ENCODE data around the gene DNAJC25. TPM values are rescaled to one million over a fixed set of nuclear protein-coding genes. Genes with fewer than 3 reads are reported as not detected.

Gene DNAJC25
- polyA plus RNA-seq (2013): 8.2 and 8.8 TPM in 2 replicates

DNA sequence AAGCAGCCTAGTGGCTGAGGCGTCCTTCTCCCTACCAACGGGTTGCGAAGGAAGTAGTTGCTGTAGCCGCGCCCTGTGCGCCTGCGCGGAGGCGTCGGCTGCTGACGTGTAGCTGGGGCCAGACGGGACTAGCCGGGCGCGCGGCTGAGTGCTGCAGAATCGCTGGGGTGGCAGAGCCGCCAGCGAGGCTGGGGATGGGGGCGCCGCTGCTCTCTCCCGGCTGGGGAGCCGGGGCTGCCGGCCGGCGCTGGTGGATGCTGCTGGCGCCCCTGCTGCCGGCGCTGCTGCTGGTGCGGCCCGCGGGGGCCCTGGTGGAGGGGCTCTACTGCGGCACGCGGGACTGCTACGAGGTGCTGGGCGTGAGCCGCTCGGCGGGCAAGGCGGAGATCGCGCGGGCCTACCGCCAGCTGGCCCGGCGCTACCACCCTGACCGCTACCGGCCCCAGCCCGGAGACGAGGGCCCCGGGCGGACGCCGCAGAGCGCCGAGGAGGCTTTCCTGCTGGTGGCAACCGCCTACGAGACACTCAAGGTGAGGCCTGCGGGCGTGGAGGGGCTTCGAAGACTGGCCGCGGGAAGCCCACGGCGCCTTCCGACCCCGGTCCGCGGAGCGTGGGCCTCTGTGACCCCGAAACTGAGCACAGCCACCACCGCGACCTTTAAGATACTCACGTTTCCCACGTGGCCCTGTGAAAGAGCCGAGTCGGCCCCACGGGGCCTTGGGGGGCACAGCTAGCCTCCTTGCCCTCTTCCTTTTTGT is at the start of gene DNAJC25:
DNAJC25 (plus strand) TSS at position 121 of the 758 bp plus-strand sequence; CDS start at position 195, 74 bp downstream.
- Histone ChIP-seq H4K91ac (ENCODE audit: low read depth, low read length) (peak within 1 kb of the TSS; percentile 82), H3K4me3 (ENCODE audit: low read depth, low read length) (peak within 1 kb of the TSS; percentile 96), H2AK5ac (ENCODE audit: low read length) (peak within 1 kb of the TSS; percentile 96)

DNA sequence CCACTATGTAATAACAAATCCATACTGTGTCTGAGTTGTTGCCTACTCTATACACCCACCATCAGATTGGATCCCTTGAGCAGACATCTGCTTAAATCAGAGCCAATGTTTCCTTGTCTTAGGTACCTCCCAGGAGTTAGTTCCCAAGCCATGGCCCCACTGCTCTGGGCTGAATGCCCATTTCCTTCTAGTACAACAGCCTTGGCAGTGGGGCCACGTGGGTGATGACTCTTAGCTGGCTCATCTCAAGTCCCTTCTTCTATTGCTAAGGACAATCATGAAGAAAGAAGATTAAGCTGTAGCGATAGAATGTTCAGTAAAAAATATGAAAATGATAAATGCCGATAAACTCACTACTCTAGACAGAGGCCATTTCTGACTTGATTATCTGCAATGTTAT is 48.2 kb upstream of the DNAJC25 start:
- no peak overlapping the region for H3K4ac ChIP-seq (ENCODE audit: low read depth, low read length)

More for the DNA sequence above, at the start of gene DNAJC25:
- peak within 1 kb of the TSS; percentile 78 for H2BK120ac ChIP-seq (ENCODE audit: insufficient read depth, low read length, poor library complexity)
- H3K79me2 ChIP-seq (ENCODE audit: control insufficient read depth, insufficient read depth, low read length, poor library complexity): peaks cover 8% of the 10 kb centered on the region
- H3K23ac ChIP-seq (ENCODE audit: low read length): no peak within 1 kb of the TSS
- H3K9ac ChIP-seq (ENCODE audit: low read length): peak within 1 kb of the TSS; percentile 95
- no peaks in the 10 kb centered on the region for H3K9me3 ChIP-seq (ENCODE audit: insufficient read depth, low read depth, low read length)
- peak within 1 kb of the TSS; percentile 93 for H3K4ac ChIP-seq (ENCODE audit: low read depth, low read length)
- peak within 1 kb of the TSS; percentile 89 for H2AFZ ChIP-seq (ENCODE audit: insufficient read depth, low read length, poor library complexity)
- peak within 1 kb of the TSS; percentile 71 for H2BK5ac ChIP-seq (ENCODE audit: low read depth, low read length, poor library complexity)
- H2BK12ac ChIP-seq (ENCODE audit: low read length): no peak within 1 kb of the TSS
- peaks cover 8% of the 10 kb centered on the region for H3K79me1 ChIP-seq (ENCODE audit: low read length)
- peak; percentile 99 for DNase-seq
- peak within 1 kb of the TSS; percentile 95 for H4K12ac ChIP-seq (ENCODE audit: low read depth, low read length)
- H4K8ac ChIP-seq (ENCODE audit: low read depth, low read length): peak within 1 kb of the TSS; percentile 95
- peak within 1 kb of the TSS; percentile 89 for H3K4me2 ChIP-seq (ENCODE audit: low read length)
- peak within 1 kb of the TSS; percentile 96 for H3K14ac ChIP-seq (ENCODE audit: low read length)
- no peaks in the 10 kb centered on the region for H3K36me3 ChIP-seq (ENCODE audit: control insufficient read depth in 1 of 2, insufficient read depth in 2 of 2, low read length in 2 of 2)
- no CpG with 5 or more reads among the region's 79 CpGs for WGBS (ENCODE audit: extremely low coverage, insufficient coverage, insufficient read length)
- H3K27ac ChIP-seq (ENCODE audit: low read depth, low read length): peak within 1 kb of the TSS; percentile 52
- H3K4me1 ChIP-seq (ENCODE audit: control insufficient read depth in 1 of 2, insufficient read depth in 2 of 2, low read length in 2 of 2): peaks cover 0 to 3% of the 10 kb centered on the region in 2 experiments
- H3K18ac ChIP-seq (ENCODE audit: low read length): peak within 1 kb of the TSS; percentile 88
- no peaks in the 10 kb centered on the region for H3K27me3 ChIP-seq (ENCODE audit: insufficient read depth, low read length)

DNA sequence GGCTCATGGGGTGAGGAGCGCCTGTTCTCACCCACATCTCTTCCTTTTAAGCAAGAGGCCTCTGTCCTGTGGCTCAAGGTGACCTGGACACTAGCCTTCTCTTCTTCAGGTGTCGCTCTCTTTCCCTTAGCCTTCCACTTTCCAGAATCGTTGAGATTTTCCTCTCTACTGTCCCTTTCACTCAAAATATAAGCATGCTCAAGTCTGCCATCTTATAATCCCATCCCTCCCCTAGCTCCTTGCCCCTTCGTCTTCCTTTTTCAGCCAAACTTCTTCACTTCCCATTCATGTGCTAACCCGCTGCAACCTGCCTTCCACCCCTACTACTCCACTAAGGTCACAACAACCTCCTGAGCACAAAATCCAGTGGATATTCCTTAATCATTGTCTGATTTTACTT is 44.8 kb upstream of the DNAJC25 start:
- H3K4ac ChIP-seq (ENCODE audit: low read depth, low read length): no peak overlapping the region
- H2AFZ ChIP-seq (ENCODE audit: insufficient read depth, low read length, poor library complexity): no peak overlapping the region
- H3K27ac ChIP-seq (ENCODE audit: low read depth, low read length): no peak overlapping the region
- no peaks in the 10 kb centered on the region for H3K79me2 ChIP-seq (ENCODE audit: control insufficient read depth, insufficient read depth, low read length, poor library complexity)
- H3K23ac ChIP-seq (ENCODE audit: low read length): no peak overlapping the region
- H3K9ac ChIP-seq (ENCODE audit: low read length): no peak overlapping the region
- no peak overlapping the region for H3K4me3 ChIP-seq (ENCODE audit: low read depth, low read length)
- H4K8ac ChIP-seq (ENCODE audit: low read depth, low read length): no peak overlapping the region
- no peak overlapping the region for H3K18ac ChIP-seq (ENCODE audit: low read length)
- no peak overlapping the region for H2BK120ac ChIP-seq (ENCODE audit: insufficient read depth, low read length, poor library complexity)
- peaks cover 4 to 16% of the 10 kb centered on the region in 2 experiments for H3K36me3 ChIP-seq (ENCODE audit: control insufficient read depth in 1 of 2, insufficient read depth in 2 of 2, low read length in 2 of 2)
- H3K4me2 ChIP-seq (ENCODE audit: low read length): no peak overlapping the region
- H4K91ac ChIP-seq (ENCODE audit: low read depth, low read length): no peak overlapping the region
- no peaks in the 10 kb centered on the region for H3K79me1 ChIP-seq (ENCODE audit: low read length)
- no peak overlapping the region for H2BK12ac ChIP-seq (ENCODE audit: low read length)
- H3K27me3 ChIP-seq (ENCODE audit: insufficient read depth, low read length): no peaks in the 10 kb centered on the region
- H3K9me3 ChIP-seq (ENCODE audit: insufficient read depth, low read depth, low read length): no peaks in the 10 kb centered on the region
- H3K14ac ChIP-seq (ENCODE audit: low read length): no peak overlapping the region
- no peak overlapping the region for H2BK5ac ChIP-seq (ENCODE audit: low read depth, low read length, poor library complexity)
- no peak for DNase-seq
- no CpG with 5 or more reads among the region's 5 CpGs for WGBS (ENCODE audit: extremely low coverage, insufficient coverage, insufficient read length)
- H2AK5ac ChIP-seq (ENCODE audit: low read length): no peak overlapping the region
- H3K4me1 ChIP-seq (ENCODE audit: control insufficient read depth in 1 of 2, insufficient read depth in 2 of 2, low read length in 2 of 2): no peaks in the 10 kb centered on the region
- no peak overlapping the region for H4K12ac ChIP-seq (ENCODE audit: low read depth, low read length)

More for the DNA sequence above, 48.2 kb upstream of the DNAJC25 start:
- H3K4me3 ChIP-seq (ENCODE audit: low read depth, low read length): no peak overlapping the region
- no peak overlapping the region for H2AK5ac ChIP-seq (ENCODE audit: low read length)
- no peak overlapping the region for H4K91ac ChIP-seq (ENCODE audit: low read depth, low read length)
- WGBS (ENCODE audit: extremely low coverage, insufficient coverage, insufficient read length): no CpG with 5 or more reads among the region's 3 CpGs
- no peaks in the 10 kb centered on the region for H3K9me3 ChIP-seq (ENCODE audit: insufficient read depth, low read depth, low read length)
- no peak overlapping the region for H3K4me2 ChIP-seq (ENCODE audit: low read length)
- H2AFZ ChIP-seq (ENCODE audit: insufficient read depth, low read length, poor library complexity): no peak overlapping the region
- H3K27me3 ChIP-seq (ENCODE audit: insufficient read depth, low read length): no peaks in the 10 kb centered on the region
- peaks cover 2 to 20% of the 10 kb centered on the region in 2 experiments for H3K36me3 ChIP-seq (ENCODE audit: control insufficient read depth in 1 of 2, insufficient read depth in 2 of 2, low read length in 2 of 2)
- no peaks in the 10 kb centered on the region for H3K4me1 ChIP-seq (ENCODE audit: control insufficient read depth in 1 of 2, insufficient read depth in 2 of 2, low read length in 2 of 2)
- no peak overlapping the region for H2BK120ac ChIP-seq (ENCODE audit: insufficient read depth, low read length, poor library complexity)
- no peak overlapping the region for H3K27ac ChIP-seq (ENCODE audit: low read depth, low read length)
- no peak overlapping the region for H3K14ac ChIP-seq (ENCODE audit: low read length)
- no peak overlapping the region for H2BK5ac ChIP-seq (ENCODE audit: low read depth, low read length, poor library complexity)
- DNase-seq: no peak
- H3K79me2 ChIP-seq (ENCODE audit: control insufficient read depth, insufficient read depth, low read length, poor library complexity): no peaks in the 10 kb centered on the region
- H3K79me1 ChIP-seq (ENCODE audit: low read length): no peaks in the 10 kb centered on the region
- H4K12ac ChIP-seq (ENCODE audit: low read depth, low read length): no peak overlapping the region
- no peak overlapping the region for H3K18ac ChIP-seq (ENCODE audit: low read length)
- H3K23ac ChIP-seq (ENCODE audit: low read length): no peak overlapping the region
- no peak overlapping the region for H3K9ac ChIP-seq (ENCODE audit: low read length)
- H2BK12ac ChIP-seq (ENCODE audit: low read length): no peak overlapping the region
- H4K8ac ChIP-seq (ENCODE audit: low read depth, low read length): no peak overlapping the region

DNA sequence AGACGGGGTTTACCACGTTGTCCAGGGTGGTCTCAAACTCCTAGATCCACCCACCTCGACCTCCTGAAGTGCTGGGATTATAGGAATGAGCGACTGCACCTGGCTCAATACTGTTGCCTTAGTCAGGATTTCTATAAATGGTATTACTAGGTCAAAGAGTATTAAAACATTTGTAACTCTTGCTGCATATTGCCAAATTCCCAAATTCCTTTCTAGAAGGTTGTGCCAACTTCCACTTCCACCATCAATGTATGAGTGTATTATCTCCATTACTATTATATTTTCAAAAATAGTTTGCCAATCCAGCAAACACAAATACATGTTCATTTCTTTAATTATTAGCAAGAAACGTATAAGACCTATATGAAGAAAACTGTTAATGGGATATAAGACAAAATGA is 42.3 kb upstream of the DNAJC25 start:
- Histone ChIP-seq H4K12ac (ENCODE audit: low read depth, low read length) (no peak overlapping the region), H3K23ac (ENCODE audit: low read length) (no peak overlapping the region), H3K4ac (ENCODE audit: low read depth, low read length) (no peak overlapping the region), H4K8ac (ENCODE audit: low read depth, low read length) (no peak overlapping the region), H2BK12ac (ENCODE audit: low read length) (no peak overlapping the region), H3K4me3 (ENCODE audit: low read depth, low read length) (no peak overlapping the region), H3K79me1 (ENCODE audit: low read length) (no peaks in the 10 kb centered on the region), H3K27ac (ENCODE audit: low read depth, low read length) (no peak overlapping the region), H4K91ac (ENCODE audit: low read depth, low read length) (no peak overlapping the region), H3K4me2 (ENCODE audit: low read length) (no peak overlapping the region), H3K14ac (ENCODE audit: low read length) (no peak overlapping the region), H3K4me1 (ENCODE audit: control insufficient read depth in 1 of 2, insufficient read depth in 2 of 2, low read length in 2 of 2) (no peaks in the 10 kb centered on the region), H3K9me3 (ENCODE audit: insufficient read depth, low read depth, low read length) (no peaks in the 10 kb centered on the region), H2AFZ (ENCODE audit: insufficient read depth, low read length, poor library complexity) (no peak overlapping the region), H3K36me3 (ENCODE audit: control insufficient read depth in 1 of 2, insufficient read depth in 2 of 2, low read length in 2 of 2) (peaks cover 7 to 10% of the 10 kb centered on the region in 2 experiments), H2BK120ac (ENCODE audit: insufficient read depth, low read length, poor library complexity) (no peak overlapping the region), H3K9ac (ENCODE audit: low read length) (no peak overlapping the region), H2BK5ac (ENCODE audit: low read depth, low read length, poor library complexity) (no peak overlapping the region), H3K27me3 (ENCODE audit: insufficient read depth, low read length) (no peaks in the 10 kb centered on the region), H3K18ac (ENCODE audit: low read length) (no peak overlapping the region), H3K79me2 (ENCODE audit: control insufficient read depth, insufficient read depth, low read length, poor library complexity) (no peaks in the 10 kb centered on the region), H2AK5ac (ENCODE audit: low read length) (no peak overlapping the region)
- no peak for DNase-seq
- WGBS (ENCODE audit: extremely low coverage, insufficient coverage, insufficient read length): no CpG with 5 or more reads among the region's 5 CpGs

All from trophoblast cell (in vitro differentiated cells and primary cell).